Fibroblast of villous mesenchyme (primary cell): ENCODE measurements around the gene SLC25A18. TPM values are rescaled to one million over a fixed set of nuclear protein-coding genes. Genes with fewer than 3 reads are reported as not detected.

Source experiments
- DNase-seq: peaks from one replicate; pipeline ENCODE4 v3.0.0-alpha.2; 2010; ENCODE audit warnings: low read depth
- H3K4me3 ChIP-seq: 2 replicates; pipeline ENCODE4 v1.5.1; 2011; ENCODE audit warnings: low read depth, mild to moderate bottlenecking, low read length
- total RNA-seq: library from RNA; depleted of rRNA; stranded (reverse); fragments of >200 nt; gene quantifications from 2 replicates; pipeline ENCODE4 v1.2.3, GENCODE V29; 2012
- TF ChIP-seq, protein P1 (sequence below): IDR thresholded peaks from 2 replicates; pipeline ENCODE4 v1.5.1; 2012; ENCODE audit warnings: low read depth, mild to moderate bottlenecking, low read length; ENCODE audit not compliant: insufficient read depth

Gene SLC25A18
- total RNA-seq, 1 donor: under 0.01 TPM

DNA sequence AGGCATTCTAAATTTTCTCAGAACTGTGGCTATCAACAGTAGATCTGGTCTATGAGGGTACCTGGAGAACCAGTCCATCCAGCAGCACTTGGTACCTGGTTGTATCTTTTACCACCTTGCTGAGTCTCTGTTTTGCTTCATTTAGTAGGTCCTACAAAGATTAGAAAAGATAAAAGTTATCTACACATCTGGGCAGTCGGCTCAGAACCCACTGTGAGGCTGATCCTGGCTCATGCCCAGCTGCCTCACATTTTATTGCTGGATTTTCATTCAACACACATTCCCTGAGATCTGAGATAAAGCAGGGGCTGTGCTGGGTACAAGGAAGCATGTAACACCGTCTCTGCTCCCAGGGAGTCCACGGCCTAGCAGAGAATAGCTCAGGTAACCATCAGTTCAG lies 37.7 kb downstream of the SLC25A18 start:
- H3K4me3 ChIP-seq: no peak overlapping the region
- TF ChIP-seq, protein P1, sequence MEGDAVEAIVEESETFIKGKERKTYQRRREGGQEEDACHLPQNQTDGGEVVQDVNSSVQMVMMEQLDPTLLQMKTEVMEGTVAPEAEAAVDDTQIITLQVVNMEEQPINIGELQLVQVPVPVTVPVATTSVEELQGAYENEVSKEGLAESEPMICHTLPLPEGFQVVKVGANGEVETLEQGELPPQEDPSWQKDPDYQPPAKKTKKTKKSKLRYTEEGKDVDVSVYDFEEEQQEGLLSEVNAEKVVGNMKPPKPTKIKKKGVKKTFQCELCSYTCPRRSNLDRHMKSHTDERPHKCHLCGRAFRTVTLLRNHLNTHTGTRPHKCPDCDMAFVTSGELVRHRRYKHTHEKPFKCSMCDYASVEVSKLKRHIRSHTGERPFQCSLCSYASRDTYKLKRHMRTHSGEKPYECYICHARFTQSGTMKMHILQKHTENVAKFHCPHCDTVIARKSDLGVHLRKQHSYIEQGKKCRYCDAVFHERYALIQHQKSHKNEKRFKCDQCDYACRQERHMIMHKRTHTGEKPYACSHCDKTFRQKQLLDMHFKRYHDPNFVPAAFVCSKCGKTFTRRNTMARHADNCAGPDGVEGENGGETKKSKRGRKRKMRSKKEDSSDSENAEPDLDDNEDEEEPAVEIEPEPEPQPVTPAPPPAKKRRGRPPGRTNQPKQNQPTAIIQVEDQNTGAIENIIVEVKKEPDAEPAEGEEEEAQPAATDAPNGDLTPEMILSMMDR: no peak
- DNase-seq: peak; percentile 59

DNA sequence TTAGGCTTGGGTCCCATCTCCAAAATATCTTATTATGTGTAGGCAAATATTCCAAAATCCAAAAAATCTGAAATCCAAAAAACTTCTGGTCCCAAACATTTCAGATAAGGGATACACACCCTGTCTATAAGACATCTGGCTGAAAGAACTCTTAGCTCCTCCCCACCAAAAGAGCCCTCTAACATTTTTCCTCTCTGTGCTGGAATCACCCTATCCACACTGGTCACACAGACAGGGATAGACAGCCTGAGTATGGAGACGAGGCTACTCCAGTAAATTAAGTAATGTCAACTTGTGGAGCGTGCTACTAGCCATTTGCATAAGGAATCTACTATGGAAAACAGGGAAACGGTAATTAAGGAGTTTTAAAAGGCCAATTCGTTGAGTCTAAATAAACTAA lies 40.4 kb downstream of the SLC25A18 start:
- TF ChIP-seq, protein P1: no peak
- DNase-seq: no peak
- H3K4me3 ChIP-seq: no peak overlapping the region

DNA sequence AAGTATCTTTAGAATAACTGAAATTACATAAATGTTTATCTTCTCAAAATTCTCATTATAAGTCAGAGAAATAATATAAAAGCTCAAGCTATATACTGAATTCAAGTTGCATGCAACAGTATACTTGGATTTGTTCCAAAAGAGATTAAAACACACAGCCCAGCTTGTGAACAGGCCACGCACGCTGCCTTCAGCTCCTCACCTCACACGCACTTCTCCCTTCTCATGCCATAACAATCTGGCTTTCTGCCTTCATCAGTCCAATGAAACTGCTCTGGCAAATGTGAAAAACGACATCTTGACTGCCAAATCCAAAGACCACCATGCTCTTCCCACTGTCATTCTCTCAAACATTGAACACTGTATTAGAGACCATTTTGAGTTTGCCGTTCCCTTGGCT lies 43.2 kb downstream of the SLC25A18 start:
- peak; percentile 53 for DNase-seq
- TF ChIP-seq, protein P1: no peak
- H3K4me3 ChIP-seq: no peak overlapping the region

DNA sequence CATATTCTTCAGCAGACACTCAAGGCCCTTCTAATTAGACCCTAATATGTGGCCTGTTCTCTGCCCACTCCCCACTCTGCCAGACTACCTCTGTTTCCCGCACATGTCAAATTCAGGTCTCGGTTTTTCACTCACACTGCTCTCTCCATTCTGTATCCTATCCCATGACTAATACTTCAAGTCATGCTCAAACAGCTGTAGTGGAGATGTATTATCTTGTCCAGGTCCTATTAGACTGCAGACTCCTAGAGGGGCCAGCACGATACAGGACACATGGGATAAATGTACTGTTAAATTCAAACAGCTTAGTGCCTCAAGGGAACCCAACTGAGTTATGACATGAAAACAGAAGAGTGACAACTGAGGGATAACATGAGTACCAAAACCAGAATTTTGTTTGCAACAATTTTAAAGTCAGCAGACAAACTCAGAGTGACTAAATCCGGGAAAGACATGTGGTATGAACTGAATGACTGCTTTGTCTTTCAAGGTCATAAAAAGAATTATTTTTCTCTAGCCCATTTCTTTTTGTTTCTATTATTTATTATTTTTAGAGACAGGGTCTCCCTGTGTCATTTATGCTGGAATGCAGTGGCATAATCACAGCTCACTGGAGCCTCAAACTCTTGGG lies 44.7 kb downstream of the SLC25A18 start:
- TF ChIP-seq, protein P1: no peak
- H3K4me3 ChIP-seq: no peak overlapping the region
- DNase-seq: no peak

DNA sequence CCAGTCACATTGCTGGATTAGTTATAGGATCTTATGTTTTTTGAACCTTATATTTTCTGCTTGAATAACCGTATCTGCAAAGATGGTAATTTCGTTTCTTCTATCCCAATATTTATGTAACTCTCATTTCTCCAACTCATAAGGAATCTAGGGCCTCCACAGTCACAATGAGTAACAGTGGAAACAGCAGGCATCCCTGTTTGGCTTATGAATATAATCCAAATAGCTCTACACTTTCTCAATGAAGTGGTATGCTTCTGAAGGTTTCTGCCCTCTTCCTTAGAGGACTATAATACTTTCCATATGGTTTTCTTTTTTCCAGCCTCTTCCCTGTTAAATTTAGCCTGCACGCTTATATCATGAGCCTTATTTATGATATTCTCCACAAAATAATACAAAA lies 48.8 kb downstream of the SLC25A18 start:
- TF ChIP-seq, protein P1: no peak
- no peak overlapping the region for H3K4me3 ChIP-seq
- DNase-seq: no peak

DNA sequence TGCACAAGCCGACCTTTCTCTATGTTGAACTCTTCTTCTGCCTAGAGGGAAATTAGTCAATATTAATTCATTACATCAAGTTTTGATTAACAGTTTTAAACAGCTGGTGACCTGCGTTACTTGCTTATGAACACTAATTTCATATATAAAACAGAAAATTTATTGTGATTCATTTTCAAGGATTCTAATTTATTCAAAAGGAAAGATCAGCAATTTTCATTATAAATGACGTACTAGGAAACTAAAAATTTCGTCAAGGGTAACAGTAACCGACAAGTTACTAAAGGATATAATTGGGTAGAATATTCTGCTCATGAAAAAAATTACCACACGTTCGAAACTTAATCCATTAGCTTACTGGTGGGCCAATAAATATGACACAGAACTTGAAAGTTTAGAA lies 50.0 kb downstream of the SLC25A18 start:
- DNase-seq: no peak
- no peak overlapping the region for H3K4me3 ChIP-seq
- TF ChIP-seq, protein P1: no peak

DNA sequence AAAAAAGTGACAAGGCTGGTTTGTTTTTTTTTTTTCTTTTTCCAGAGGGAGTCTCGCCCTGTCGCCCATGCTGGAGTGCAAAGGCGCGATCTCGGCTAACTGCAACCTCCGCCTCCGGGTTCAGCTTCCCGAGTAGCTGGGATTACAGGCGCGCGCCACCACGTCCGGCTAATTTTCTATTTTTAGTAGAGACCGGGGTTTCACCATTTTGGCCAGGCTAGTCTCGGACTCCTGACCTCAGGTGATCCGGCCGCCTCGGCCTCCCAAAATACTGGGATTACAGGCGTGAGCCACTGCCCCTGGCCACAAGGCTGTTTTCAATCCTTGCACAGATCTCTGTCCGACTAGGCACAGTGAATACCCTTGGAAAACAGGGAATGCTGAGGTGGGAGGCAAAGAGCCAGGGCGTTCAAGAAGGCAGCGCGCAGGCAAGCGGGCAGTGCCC lies 64.7 kb downstream of the SLC25A18 start:
- peak overlapping the region; percentile 100 for H3K4me3 ChIP-seq

More for the DNA sequence above, 64.7 kb downstream of the SLC25A18 start:
- no peak for DNase-seq
- TF ChIP-seq, protein P1: no peak
